Measurements from ENCODE around the gene GBX2. TPM values are rescaled to one million over a fixed set of nuclear protein-coding genes. Genes with fewer than 3 reads are reported as not detected.

GBX2 gene
- total RNA-seq, 1 donor from 2014 or later: not detected

DNA sequence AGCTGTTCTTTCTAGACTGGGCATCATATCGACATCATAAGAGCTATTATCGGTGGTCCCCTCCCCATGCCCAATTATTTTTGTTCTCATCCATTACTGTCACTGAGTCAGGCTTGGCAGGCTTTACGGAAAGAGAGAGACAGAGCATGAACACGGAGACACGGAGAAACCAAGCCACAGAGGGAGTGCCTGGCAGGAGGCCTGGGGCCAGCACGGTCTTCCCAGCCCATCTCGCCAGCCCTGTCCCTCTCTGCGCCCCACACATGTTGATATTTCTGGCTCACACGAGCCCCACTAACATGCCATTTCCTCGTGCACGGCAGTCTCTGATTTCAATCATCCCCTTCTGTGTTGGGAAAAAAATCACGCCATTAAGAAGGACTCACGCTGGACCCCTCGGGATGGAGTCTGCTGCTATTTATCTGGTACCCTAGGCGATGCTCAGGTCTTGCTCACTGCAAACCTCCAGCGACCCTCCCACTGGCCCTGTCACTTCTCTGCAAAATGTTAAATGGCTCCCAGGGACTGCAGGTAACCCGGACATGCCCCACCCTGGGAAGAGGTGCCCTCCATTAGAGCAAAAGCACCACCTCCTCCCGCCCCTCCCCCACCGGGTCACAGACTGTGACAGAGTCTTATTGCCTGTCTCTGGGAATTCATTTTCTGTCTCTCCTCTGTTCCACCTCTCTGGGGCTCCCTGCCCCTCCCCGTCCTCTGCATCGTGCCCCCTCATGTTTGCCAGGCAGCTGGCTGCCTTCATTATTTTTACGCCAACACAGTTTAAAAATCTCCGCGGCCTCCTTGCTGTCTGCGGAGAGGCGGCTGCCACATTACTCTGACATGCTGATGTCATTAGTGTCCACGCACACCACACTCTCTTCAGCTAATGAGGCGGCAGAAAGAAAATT lies 40.1 kb upstream of the GBX2 start:
- intact Hi-C loops (cut with DNase I): no loop called here
- Histone ChIP-seq H3K4me1 (no peaks in the 10 kb centered on the region), H3K4me3 (no peak overlapping the region), H3K27ac (no peak overlapping the region), H3K9me3 (no peaks in the 10 kb centered on the region), H3K36me3 (no peaks in the 10 kb centered on the region), H3K27me3 (peaks cover 12% of the 10 kb centered on the region)
- ATAC-seq (no peak), DNase-seq (no peak)
- TF ChIP-seq, protein P1, sequence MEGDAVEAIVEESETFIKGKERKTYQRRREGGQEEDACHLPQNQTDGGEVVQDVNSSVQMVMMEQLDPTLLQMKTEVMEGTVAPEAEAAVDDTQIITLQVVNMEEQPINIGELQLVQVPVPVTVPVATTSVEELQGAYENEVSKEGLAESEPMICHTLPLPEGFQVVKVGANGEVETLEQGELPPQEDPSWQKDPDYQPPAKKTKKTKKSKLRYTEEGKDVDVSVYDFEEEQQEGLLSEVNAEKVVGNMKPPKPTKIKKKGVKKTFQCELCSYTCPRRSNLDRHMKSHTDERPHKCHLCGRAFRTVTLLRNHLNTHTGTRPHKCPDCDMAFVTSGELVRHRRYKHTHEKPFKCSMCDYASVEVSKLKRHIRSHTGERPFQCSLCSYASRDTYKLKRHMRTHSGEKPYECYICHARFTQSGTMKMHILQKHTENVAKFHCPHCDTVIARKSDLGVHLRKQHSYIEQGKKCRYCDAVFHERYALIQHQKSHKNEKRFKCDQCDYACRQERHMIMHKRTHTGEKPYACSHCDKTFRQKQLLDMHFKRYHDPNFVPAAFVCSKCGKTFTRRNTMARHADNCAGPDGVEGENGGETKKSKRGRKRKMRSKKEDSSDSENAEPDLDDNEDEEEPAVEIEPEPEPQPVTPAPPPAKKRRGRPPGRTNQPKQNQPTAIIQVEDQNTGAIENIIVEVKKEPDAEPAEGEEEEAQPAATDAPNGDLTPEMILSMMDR (IDR thresholded peaks at IDR 0.05): no peak

DNA sequence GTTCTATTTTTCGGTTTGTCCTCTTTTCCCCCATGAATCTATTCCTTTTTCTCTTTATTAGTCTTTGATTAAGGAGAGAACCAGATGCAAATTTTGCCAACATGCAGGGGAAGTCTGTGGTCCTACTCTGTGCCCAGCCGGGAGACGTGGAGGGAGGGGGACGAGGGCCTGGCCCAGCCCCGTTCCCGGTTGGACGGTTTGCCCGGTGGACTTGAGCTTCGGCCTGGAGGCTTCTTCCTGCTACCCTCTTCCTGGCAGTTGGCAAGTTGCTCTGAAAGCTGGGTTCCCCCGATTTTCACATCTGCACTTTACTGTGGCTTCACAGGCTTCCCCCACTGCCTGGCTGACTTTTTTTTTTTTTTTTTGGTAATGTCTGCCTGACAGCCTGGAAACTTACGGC lies 39.3 kb upstream of the GBX2 start:
- DNase-seq: no peak
- H3K36me3 ChIP-seq: no peaks in the 10 kb centered on the region
- H3K4me3 ChIP-seq: no peak overlapping the region
- no peaks in the 10 kb centered on the region for H3K9me3 ChIP-seq
- peaks cover 8% of the 10 kb centered on the region for H3K27me3 ChIP-seq
- intact Hi-C loops (cut with DNase I): no loop called here
- no peak for ATAC-seq
- TF ChIP-seq, protein P1 (IDR thresholded peaks at IDR 0.05): no peak
- H3K27ac ChIP-seq: no peak overlapping the region
- no peaks in the 10 kb centered on the region for H3K4me1 ChIP-seq

DNA sequence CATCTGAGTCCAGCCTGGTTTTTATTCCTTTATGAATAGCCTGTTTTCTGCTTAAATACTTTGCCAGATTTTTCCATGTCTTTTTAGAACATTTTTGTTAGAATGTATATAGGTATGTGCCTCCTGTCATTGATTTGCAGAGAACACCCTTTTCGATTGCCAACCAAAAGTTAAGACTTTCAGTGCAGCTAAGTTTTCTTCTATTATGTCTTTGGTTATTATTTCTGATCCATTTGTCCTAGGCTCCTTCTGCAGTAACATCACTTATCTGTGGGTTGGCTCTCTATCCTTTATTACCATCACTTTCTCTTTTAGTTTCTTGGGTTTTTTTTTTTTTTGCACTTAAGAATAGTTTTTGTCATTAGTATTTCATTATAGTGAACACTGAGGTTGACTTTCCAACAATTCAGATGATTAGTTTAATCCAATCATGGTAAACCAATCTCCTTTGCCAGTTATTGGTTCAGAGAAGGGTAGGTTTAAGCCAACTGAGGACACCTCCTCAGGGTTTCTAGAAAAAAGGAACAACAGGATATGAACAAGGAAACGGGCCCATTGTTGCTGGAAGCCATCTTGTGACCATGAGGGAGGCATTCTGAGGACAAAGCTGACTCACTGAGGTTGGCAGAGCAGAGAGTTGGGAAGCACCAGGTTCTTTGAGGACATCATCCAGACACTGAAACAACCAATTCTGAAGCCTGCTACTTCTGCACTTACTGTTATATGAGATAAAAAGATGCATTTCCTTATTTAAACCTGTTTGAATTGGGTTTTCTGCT lies 37.9 kb upstream of the GBX2 start:
- TF ChIP-seq, protein P1 (IDR thresholded peaks at IDR 0.05): no peak
- intact Hi-C loops (cut with DNase I): no loop called here
- Histone ChIP-seq H3K36me3 (no peaks in the 10 kb centered on the region), H3K9me3 (no peaks in the 10 kb centered on the region), H3K27me3 (no peaks in the 10 kb centered on the region), H3K4me3 (no peak overlapping the region), H3K4me1 (no peaks in the 10 kb centered on the region), H3K27ac (no peak overlapping the region)
- no peak for ATAC-seq
- no peak for DNase-seq

DNA sequence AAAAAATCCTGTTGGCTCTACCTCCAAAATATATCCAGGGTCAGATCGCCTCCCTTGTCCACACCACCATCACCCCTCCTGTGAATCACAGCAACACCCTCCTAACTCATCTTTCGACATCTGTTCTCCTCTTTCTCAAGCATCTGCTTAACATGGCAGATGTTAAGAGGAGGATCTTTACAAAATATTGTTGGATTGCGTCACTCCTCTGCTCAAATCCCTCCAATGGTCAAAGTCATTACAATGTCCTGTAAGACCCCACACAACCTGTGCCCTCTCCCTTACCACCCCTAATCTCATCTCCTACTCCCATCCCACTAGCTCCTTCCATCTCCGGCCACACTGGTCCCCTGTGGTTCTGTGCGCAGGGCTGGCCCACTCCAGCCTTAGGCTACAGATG lies 36.8 kb upstream of the GBX2 start:
- intact Hi-C loops (cut with DNase I): no loop called here
- no peaks in the 10 kb centered on the region for H3K9me3 ChIP-seq
- TF ChIP-seq, protein P1 (IDR thresholded peaks at IDR 0.05): no peak
- H3K36me3 ChIP-seq: no peaks in the 10 kb centered on the region
- H3K4me1 ChIP-seq: no peaks in the 10 kb centered on the region
- no peak overlapping the region for H3K4me3 ChIP-seq
- ATAC-seq (no peak), DNase-seq (no peak)
- no peak overlapping the region for H3K27ac ChIP-seq
- H3K27me3 ChIP-seq: no peaks in the 10 kb centered on the region

- H3K27me3 ChIP-seq: no peaks in the 10 kb centered on the region
- TF ChIP-seq, protein P1 (IDR thresholded peaks at IDR 0.05): no peak
- no peak for DNase-seq
- no peak overlapping the region for H3K4me3 ChIP-seq
- H3K36me3 ChIP-seq: no peaks in the 10 kb centered on the region
- H3K4me1 ChIP-seq: no peaks in the 10 kb centered on the region
- intact Hi-C loops (cut with DNase I): no loop called here
- ATAC-seq: no peak
- no peak overlapping the region for H3K27ac ChIP-seq
- H3K9me3 ChIP-seq: no peaks in the 10 kb centered on the region
Measured at GRCh38 chr2:236200378-236200777, 32.2 kb upstream of the GBX2 start.
